ENCODE measurements around the gene TCF23.
A peak's percentile ranks its signal among the peaks of the same experiment; 100 is the strongest.

TCF23 gene

GRCh38 chr2:27128668-27129571, 19.9 kb upstream of the TCF23 start:
- no peak for DNase-seq

- no peak for DNase-seq
These were observed 18.4 kb upstream of the TCF23 start for GRCh38 chr2:27130396-27130795.

GRCh38 chr2:27131429-27131828, 17.4 kb upstream of the TCF23 start:
- no peak for DNase-seq

GRCh38 chr2:27133195-27133875, 15.5 kb upstream of the TCF23 start:
- peak; percentile 53 for DNase-seq

- DNase-seq, result peak; percentile 99
These were observed 14.7 kb upstream of the TCF23 start, which contains the start of gene PREB for GRCh38 chr2:27133905-27134780. PREB (minus strand) TSS chr2:27134636; CDS start chr2:27134421, 215 bp downstream.

- DNase-seq, result no peak
These were observed 13.9 kb upstream of the TCF23 start for GRCh38 chr2:27134781-27135477.

- no peak for DNase-seq
These were observed 13.3 kb upstream of the TCF23 start for GRCh38 chr2:27135478-27135955.

- no peak for DNase-seq
These were observed 12.1 kb upstream of the TCF23 start for GRCh38 chr2:27136751-27137150.

GRCh38 chr2:27137322-27137935, 11.4 kb upstream of the TCF23 start:
- no peak for DNase-seq

GRCh38 chr2:27138111-27138510, 10.7 kb upstream of the TCF23 start:
- DNase-seq, result no peak

GRCh38 chr2:27139310-27139709, 9.5 kb upstream of the TCF23 start, which contains the start of gene PRR30:
PRR30 (minus strand) TSS chr2:27139410; CDS start chr2:27138329, 1,081 bp downstream.
- DNase-seq, result no peak

GRCh38 chr2:27143285-27143684, 5.5 kb upstream of the TCF23 start:
- DNase-seq, result no peak

- no peak for DNase-seq
These were observed 3.1 kb upstream of the TCF23 start for GRCh38 chr2:27145682-27146081.

GRCh38 chr2:27147935-27148334, 869 bp upstream of the TCF23 start:
- DNase-seq, result no peak

GRCh38 chr2:27149570-27150405, 984 bp downstream of the TCF23 start:
- DNase-seq, result no peak

GRCh38 chr2:27150639-27151230, 1.9 kb downstream of the TCF23 start:
- no peak for DNase-seq

- peak; percentile 53 for DNase-seq
These were observed 3.4 kb downstream of the TCF23 start for GRCh38 chr2:27152102-27152795.

GRCh38 chr2:27152796-27153464, 4.1 kb downstream of the TCF23 start:
- DNase-seq, result peak; percentile 95

GRCh38 chr2:27154488-27154887, 5.7 kb downstream of the TCF23 start:
- no peak for DNase-seq
